K562 (cell line): ENCODE results near the gene FYB1. TPM values are rescaled to one million over a fixed set of nuclear protein-coding genes. Genes with fewer than 3 reads are reported as not detected.

Experiments
- ATAC-seq: fragments of 200-7000 bp; cut with Tn5 transposase; 3 replicates; pipeline ENCODE4 v1.9.1; 2020; ENCODE audit warnings: moderate library complexity
- BruUV-seq: library from RNA; stranded (reverse); fragments of 400-500 nt; replicated peaks from 2 replicates; lab custom pipeline; 2021; lab: Mats Ljungman, UMichigan
- CTCF ChIA-PET: fragments of 300-600 bp; formaldehyde crosslinking; extraction: SDS; loops from one replicate; lab custom pipeline; 2021; ENCODE audit warnings: low intra/inter-chr PET ratio; lab: Yijun Ruan, JAX
- POLR2A ChIA-PET: fragments of 300-600, 350-650 bp; sonication (Branson Sonifier 250); formaldehyde crosslinking; extraction: SDS; loops from one replicate; lab custom pipeline; 2021; ENCODE audit warnings: antibody characterized with exemption, inconsistent platforms; lab: Yijun Ruan, JAX
- DNase-seq, 4 experiments: peaks; one replicate each; pipeline versions ENCODE4 v3.0.0 to v3.0.0-alpha.2; 2011 to 2018; ENCODE audit warnings: low spot score in 3 of 4, mixed read lengths in 3 of 4; ENCODE audit errors: extremely low read depth in 1 of 4
- FAIRE-seq: peaks from 2 replicates; lab custom pipeline; 2011; peaks lifted over from hg19 to GRCh38; lab: Jason Lieb, UNC
- H2AFZ ChIP-seq: 2 replicates; pipeline ENCODE4 v1.6.0; 2011; ENCODE audit warnings: low read depth, low read length, control low read depth, inconsistent platforms
- H3K27ac ChIP-seq: fragments of 200-600 bp; 3 replicates; pipeline ENCODE4 v1.8.0; 2011; ENCODE audit warnings: low read depth, mild to moderate bottlenecking, control low read depth, inconsistent platforms, low read length, moderate library complexity, mixed read lengths; ENCODE audit errors: extremely low read depth
- H3K27me3 ChIP-seq, 2 experiments: fragments of 300-600 bp in 1 of 2; 2 replicates in 1 of 2; 3 replicates in 1 of 2; pipeline versions ENCODE4 v1.6.0 to v1.8.0; 2011; ENCODE audit warnings: inconsistent platforms in 2 of 2, low read length in 2 of 2, mild to moderate bottlenecking in 1 of 2, mixed read lengths in 1 of 2, moderate library complexity in 1 of 2; ENCODE audit not compliant: control insufficient read depth in 2 of 2, insufficient read depth in 2 of 2
- H3K36me3 ChIP-seq: fragments of 300-600 bp; 3 replicates; pipeline ENCODE4 v1.8.0; 2011; ENCODE audit warnings: mild to moderate bottlenecking, low read length, inconsistent platforms; ENCODE audit not compliant: control insufficient read depth, insufficient read depth
- H3K4me1 ChIP-seq, 2 experiments: fragments of 200-600 bp in 1 of 2; replicated peaks in 1 of 2; 2 replicates in 1 of 2; 3 replicates in 1 of 2; pipeline versions ENCODE4 v1.5.1 to v1.8.0; 2011; ENCODE audit warnings: inconsistent platforms in 2 of 2, low read length in 2 of 2, mild to moderate bottlenecking in 1 of 2, mixed read lengths in 1 of 2, moderate library complexity in 1 of 2; ENCODE audit not compliant: control insufficient read depth in 2 of 2, insufficient read depth in 2 of 2
- H3K4me2 ChIP-seq: 2 replicates; pipeline ENCODE4 v1.6.1; 2011; ENCODE audit warnings: low read length, control low read depth, inconsistent platforms, mixed read lengths; ENCODE audit not compliant: insufficient read depth
- H3K4me3 ChIP-seq: fragments of 200-600 bp; sonication (generic), shearing (Covaris generic); 2 replicates; pipeline ENCODE4 v1.5.1; 2016; ENCODE audit warnings: control low read depth, inconsistent platforms
- H3K79me2 ChIP-seq: fragments of 200-600 bp; 3 replicates; pipeline ENCODE4 v1.8.0; 2011; ENCODE audit warnings: low read length, inconsistent platforms; ENCODE audit not compliant: control insufficient read depth, insufficient read depth
- H3K9ac ChIP-seq, 2 experiments: 2 replicates each; pipeline versions ENCODE4 v1.6.0 to v1.6.1; 2011; ENCODE audit warnings: low read depth in 2 of 2, low read length in 2 of 2, control low read depth in 1 of 2, inconsistent platforms in 1 of 2, mild to moderate bottlenecking in 1 of 2, mixed read lengths in 1 of 2; ENCODE audit not compliant: insufficient read depth in 1 of 2
- H3K9me1 ChIP-seq: one replicate; pipeline ENCODE4 v1.6.0; 2011; ENCODE audit warnings: inconsistent platforms, mild to moderate bottlenecking, low read length, moderate library complexity; ENCODE audit not compliant: control insufficient read depth, insufficient read depth
- H3K9me3 ChIP-seq: replicated peaks from 2 replicates; pipeline ENCODE4 v1.5.1; 2011; ENCODE audit warnings: low read depth, low read length, inconsistent platforms; ENCODE audit not compliant: control insufficient read depth, insufficient read depth
- H4K20me1 ChIP-seq: replicated peaks from 2 replicates; pipeline ENCODE4 v1.6.1; 2011; ENCODE audit warnings: low read length, inconsistent platforms, mixed read lengths; ENCODE audit not compliant: control insufficient read depth, insufficient read depth
- BMI1 ChIP-seq: fragments of 150-350 bp; IDR thresholded peaks from 2 replicates; pipeline ENCODE4 v1.6.1; 2014; ENCODE audit warnings: low read length
- RBFOX2 ChIP-seq: fragments of 200-400 bp; formaldehyde crosslinking; IDR thresholded peaks from 2 replicates; pipeline ENCODE4 v1.6.1; 2017; ENCODE audit warnings: low read depth, mild to moderate bottlenecking, low read length, moderate library complexity
- RBM22 ChIP-seq: fragments of 200-400 bp; formaldehyde crosslinking; IDR thresholded peaks from 2 replicates; pipeline ENCODE4 v1.6.1; 2018; ENCODE audit warnings: low read length, low read depth; ENCODE audit not compliant: poor library complexity, severe bottlenecking
- SOX6 ChIP-seq: fragments of 450-650 bp; IDR thresholded peaks from 2 replicates; pipeline ENCODE4 v1.6.1; 2014; ENCODE audit warnings: mild to moderate bottlenecking
- TARDBP ChIP-seq: fragments of 450-650 bp; IDR thresholded peaks from 2 replicates; pipeline ENCODE4 v1.6.1; 2016
- ZFP36 ChIP-seq: fragments of 150-350 bp; IDR thresholded peaks from 2 replicates; pipeline ENCODE4 v1.6.1; 2018; ENCODE audit warnings: low read length, low read depth; ENCODE audit not compliant: partially characterized antibody
- WGBS: fragments of 100-300 bp; shearing (Covaris generic); methylation state at CpG from one replicate; pipeline ENCODE4 v1.1.6; 2016; ENCODE audit warnings: low coverage, mixed read lengths; ENCODE audit not compliant: insufficient coverage; ENCODE audit errors: missing lambda C conversion rate; 5-methylcytosine and 5-hydroxymethylcytosine counted together
- in situ Hi-C: fragments of 300-500 bp; cut with MboI; formaldehyde crosslinking; loops from 4 replicates; pipeline ENCODE4 v1.15.0; 2018; ENCODE audit warnings: inconsistent platforms, mixed read lengths
- intact Hi-C: fragments of 100-400 bp; cut with micrococcal nuclease; formaldehyde crosslinking; loops from 2 replicates; pipeline ENCODE4 v1.14.2; 2022
- polyA plus RNA-seq, 8 experiments: library from polyadenylated mRNA; depleted of rRNA in 4 of 8; stranded (reverse) in 5 of 8; unstranded in 3 of 8; fragments of >200 nt; fragmentation: Nextera tagmentation in 2 of 8; fragmentation: Illumina TruSeq in 1 of 8; extraction: Ambion mirVana in 2 of 8; extraction: Trizol in 1 of 8; gene quantifications; 2 replicates each; pipeline versions ENCODE4 v1.2.1 to v1.2.3, GENCODE V29; 2011 to 2014; ENCODE audit warnings: inconsistent platforms in 1 of 8, missing spikeins in 1 of 8
- total RNA-seq, 7 experiments: library from RNA; depleted of rRNA in 6 of 7; stranded (reverse); fragments of >200 nt in 6 of 7; fragmentation: Illumina TruSeq in 2 of 7; extraction: Trizol in 2 of 7; gene quantifications; 2 replicates each; pipeline versions ENCODE4 v1.2.1 to v1.2.3, GENCODE V29; 2011 to 2021; ENCODE audit warnings: low replicate concordance in 1 of 7
- TF ChIP-seq, protein P1 (sequence below): fragments of 450-650 bp; IDR thresholded peaks from 2 replicates; pipeline ENCODE4 v1.6.1; 2017; ENCODE audit warnings: antibody characterized with exemption
- TF ChIP-seq, protein P2 (sequence below), 3 experiments: IDR thresholded peaks in 2 of 3; conservative IDR thresholded peaks in 1 of 3; 2 replicates each; pipeline ENCODE4 v1.5.1; 2011 to 2012; ENCODE audit warnings: low read length in 3 of 3, mild to moderate bottlenecking in 3 of 3, control low read depth in 2 of 3, improper control_type of control experiment in 1 of 3, inconsistent platforms in 1 of 3, low read depth in 1 of 3, mixed read lengths in 1 of 3, moderate library complexity in 1 of 3; ENCODE audit not compliant: insufficient read depth in 2 of 3

FYB1 gene
- total and polyA plus RNA-seq, 9 of the 15 experiments (the other 6 are each of a cell fraction or from before 2014, with no cell fraction given) = 4.7 to 31.5 (median 9.7) TPM

DNA sequence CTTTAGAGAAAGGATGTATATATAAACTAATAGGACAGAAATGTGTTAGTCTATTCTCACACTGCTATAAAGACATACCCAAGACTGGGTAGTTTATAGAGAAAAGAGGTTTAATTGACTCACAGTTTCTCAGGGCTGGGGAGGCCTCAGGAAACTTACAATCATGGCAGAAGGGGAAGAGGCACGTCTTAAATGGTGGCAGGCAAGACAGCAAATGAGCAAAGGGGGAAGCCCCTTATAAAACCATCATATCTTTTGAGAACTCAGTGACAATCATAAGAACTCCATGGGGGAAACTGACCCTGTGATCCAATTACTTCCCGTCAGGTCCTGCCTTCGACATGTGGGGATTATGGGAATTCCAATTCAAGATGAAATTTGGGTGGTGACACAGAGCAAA lies 136.4 kb downstream of the FYB1 start:
- TF ChIP-seq TARDBP = no peak
- TF ChIP-seq RBFOX2 = no peak
- no peak for TF ChIP-seq RBM22
- no peak for TF ChIP-seq BMI1
- TF ChIP-seq ZFP36 = peak; percentile 50
- no peak for ATAC-seq

DNA sequence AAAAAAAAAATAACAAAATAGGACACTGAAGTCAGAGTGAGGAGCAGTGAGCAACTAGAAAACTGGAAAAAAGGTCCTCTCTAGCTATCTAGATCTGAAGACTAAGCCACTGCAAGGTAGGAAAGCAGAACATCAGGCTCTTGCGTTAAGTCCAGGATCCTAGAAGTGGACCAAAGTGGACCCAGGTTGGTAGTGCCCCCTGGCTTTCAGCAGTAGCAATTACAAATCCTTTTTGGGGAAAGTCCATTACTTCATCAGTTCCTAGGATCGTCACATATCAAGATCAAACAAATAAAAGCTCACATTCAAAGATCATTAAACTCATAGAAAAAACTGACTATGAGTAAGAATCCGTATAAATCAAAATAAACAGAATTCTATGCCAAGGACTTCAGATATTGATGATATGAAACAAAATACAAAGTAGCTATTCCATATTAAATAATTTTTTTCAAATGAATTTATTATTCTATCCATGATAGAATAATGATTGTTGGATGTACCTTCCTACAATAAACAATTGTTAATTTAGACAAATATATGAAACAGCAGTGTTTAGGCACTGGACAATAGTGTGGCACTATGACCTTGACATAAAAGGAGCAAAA lies 138.7 kb downstream of the FYB1 start:
- intact Hi-C loops (loop anchor here (1.0 to 10.0 kb wide), 6 partner anchors 75 to 636 kb away; partner anchors contain the start of gene FYB1), in situ Hi-C loops (no loop called here)
- peak; percentile 95 for FAIRE-seq
- ChIA-PET POLR2A (interaction anchor here (0.9 to 1.2 kb wide), 6 partner anchors 8 to 61 kb away, joined by 3 to 5 read pairs (median 4); no protein-coding TSS in a partner anchor), CTCF (interaction anchor here (1.2 kb wide), 1 partner anchor 76 kb away, joined by 4 read pairs; no protein-coding TSS in a partner anchor)
- H3K4me3 ChIP-seq = no peak overlapping the region
- H4K20me1 ChIP-seq = no peaks in the 10 kb centered on the region
- ATAC-seq = peak; percentile 80
- DNase-seq = peak; percentile 63 to 85 (median 74)
- 2% methylated on average over 3 of the region's 3 CpGs for WGBS
- no peak overlapping the region for H3K4me2 ChIP-seq
- H3K36me3 ChIP-seq = no peaks in the 10 kb centered on the region
- BruUV-seq = no TSS peak
- no peak overlapping the region for H2AFZ ChIP-seq
- peaks cover 0 to 4% of the 10 kb centered on the region in 2 experiments; a peak in 2 of 5 replicates for H3K4me1 ChIP-seq
- H3K27me3 ChIP-seq = no peaks in the 10 kb centered on the region
- no peak overlapping the region for H3K27ac ChIP-seq
- H3K79me2 ChIP-seq = peaks cover 7% of the 10 kb centered on the region; the same call in 2 of the 3 replicates
- no peak overlapping the region for H3K9ac ChIP-seq
- no peaks in the 10 kb centered on the region for H3K9me3 ChIP-seq
- H3K9me1 ChIP-seq = no peaks in the 10 kb centered on the region
- TF ChIP-seq, protein P1, sequence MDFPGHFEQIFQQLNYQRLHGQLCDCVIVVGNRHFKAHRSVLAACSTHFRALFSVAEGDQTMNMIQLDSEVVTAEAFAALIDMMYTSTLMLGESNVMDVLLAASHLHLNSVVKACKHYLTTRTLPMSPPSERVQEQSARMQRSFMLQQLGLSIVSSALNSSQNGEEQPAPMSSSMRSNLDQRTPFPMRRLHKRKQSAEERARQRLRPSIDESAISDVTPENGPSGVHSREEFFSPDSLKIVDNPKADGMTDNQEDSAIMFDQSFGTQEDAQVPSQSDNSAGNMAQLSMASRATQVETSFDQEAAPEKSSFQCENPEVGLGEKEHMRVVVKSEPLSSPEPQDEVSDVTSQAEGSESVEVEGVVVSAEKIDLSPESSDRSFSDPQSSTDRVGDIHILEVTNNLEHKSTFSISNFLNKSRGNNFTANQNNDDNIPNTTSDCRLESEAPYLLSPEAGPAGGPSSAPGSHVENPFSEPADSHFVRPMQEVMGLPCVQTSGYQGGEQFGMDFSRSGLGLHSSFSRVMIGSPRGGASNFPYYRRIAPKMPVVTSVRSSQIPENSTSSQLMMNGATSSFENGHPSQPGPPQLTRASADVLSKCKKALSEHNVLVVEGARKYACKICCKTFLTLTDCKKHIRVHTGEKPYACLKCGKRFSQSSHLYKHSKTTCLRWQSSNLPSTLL = 0 out of 2 replicates have a peak, but pooled peaks have one; percentile 18
- TF ChIP-seq SOX6 = peak; percentile 37; the same call in 1 of the 2 replicates
- TF ChIP-seq, protein P2, sequence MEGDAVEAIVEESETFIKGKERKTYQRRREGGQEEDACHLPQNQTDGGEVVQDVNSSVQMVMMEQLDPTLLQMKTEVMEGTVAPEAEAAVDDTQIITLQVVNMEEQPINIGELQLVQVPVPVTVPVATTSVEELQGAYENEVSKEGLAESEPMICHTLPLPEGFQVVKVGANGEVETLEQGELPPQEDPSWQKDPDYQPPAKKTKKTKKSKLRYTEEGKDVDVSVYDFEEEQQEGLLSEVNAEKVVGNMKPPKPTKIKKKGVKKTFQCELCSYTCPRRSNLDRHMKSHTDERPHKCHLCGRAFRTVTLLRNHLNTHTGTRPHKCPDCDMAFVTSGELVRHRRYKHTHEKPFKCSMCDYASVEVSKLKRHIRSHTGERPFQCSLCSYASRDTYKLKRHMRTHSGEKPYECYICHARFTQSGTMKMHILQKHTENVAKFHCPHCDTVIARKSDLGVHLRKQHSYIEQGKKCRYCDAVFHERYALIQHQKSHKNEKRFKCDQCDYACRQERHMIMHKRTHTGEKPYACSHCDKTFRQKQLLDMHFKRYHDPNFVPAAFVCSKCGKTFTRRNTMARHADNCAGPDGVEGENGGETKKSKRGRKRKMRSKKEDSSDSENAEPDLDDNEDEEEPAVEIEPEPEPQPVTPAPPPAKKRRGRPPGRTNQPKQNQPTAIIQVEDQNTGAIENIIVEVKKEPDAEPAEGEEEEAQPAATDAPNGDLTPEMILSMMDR (IDR thresholded peaks at IDR 0.05 in 2 of 3, conservative IDR thresholded peaks at IDR 0.05 in 1 of 3; ENCODE audit: insufficient read depth in 2 of 3, low read depth in 1 of 3, low read length in 3 of 3) = peak; percentile 82 to 94 (median 93)

More for the DNA sequence above, 136.4 kb downstream of the FYB1 start:
- FAIRE-seq = no peak
- Histone ChIP-seq H3K79me2 (no peaks in the 10 kb centered on the region), H3K36me3 (no peaks in the 10 kb centered on the region), H3K9me1 (no peaks in the 10 kb centered on the region), H3K4me3 (no peak overlapping the region), H3K4me2 (no peak overlapping the region), H2AFZ (no peak overlapping the region), H3K27me3 (no peaks in the 10 kb centered on the region), H4K20me1 (no peaks in the 10 kb centered on the region), H3K9ac (no peak overlapping the region), H3K27ac (no peak overlapping the region), H3K9me3 (no peaks in the 10 kb centered on the region), H3K4me1 (no peaks in the 10 kb centered on the region; a peak in 1 of 5 replicates)
- BruUV-seq = no TSS peak
- ChIA-PET POLR2A (interaction anchor here (0.7 kb wide), 1 partner anchor 69 kb away, joined by 3 read pairs; no protein-coding TSS in a partner anchor), CTCF (no interaction called here)
- 55% methylated on average over 3 of the region's 3 CpGs for WGBS
- in situ Hi-C loops (no loop called here), intact Hi-C loops (loop anchor here (5.0 to 10.0 kb wide), 4 partner anchors 134 to 638 kb away; partner anchors contain the start of gene FYB1)
- no peak for DNase-seq
